H1 (cell line): ENCODE results near the gene SGCD. TPM values are rescaled to one million over a fixed set of nuclear protein-coding genes. Genes with fewer than 3 reads are reported as not detected.

ENCODE experiments used
- CTCF ChIA-PET: fragments of 300-600 bp; sonication (Branson Sonifier 250); formaldehyde crosslinking; loops from one replicate; lab custom pipeline; 2021; ENCODE audit not compliant: partially characterized antibody; lab: Charles Lee
- POLR2A ChIA-PET: fragments of 300-600 bp; sonication (Branson Sonifier 250); formaldehyde crosslinking; loops from one replicate; lab custom pipeline; 2021; ENCODE audit warnings: inconsistent platforms; ENCODE audit not compliant: partially characterized antibody; lab: Charles Lee
- DNase-seq, 2 experiments: peaks; one replicate each; pipeline versions ENCODE4 v3.0.0 to v3.0.0-alpha.2; 2010 to 2022; ENCODE audit warnings: low spot score in 2 of 2, low read depth in 1 of 2, mixed read lengths in 1 of 2
- FAIRE-seq: peaks from 2 replicates; lab custom pipeline; 2011; peaks lifted over from hg19 to GRCh38; lab: Jason Lieb, UNC
- H2AFZ ChIP-seq: 2 replicates; pipeline ENCODE4 v1.8.1; 2012; ENCODE audit warnings: low read length, inconsistent platforms
- H2AK5ac ChIP-seq: 2 replicates; pipeline ENCODE4 v1.6.1; 2013; ENCODE audit warnings: low read depth, low read length
- H2BK120ac ChIP-seq: replicated peaks from 2 replicates; pipeline ENCODE3; 2013; ENCODE audit warnings: low read depth, low read length, inconsistent platforms
- H2BK12ac ChIP-seq: 2 replicates; pipeline ENCODE4 v1.6.1; 2013; ENCODE audit warnings: low read depth, low read length
- H2BK15ac ChIP-seq: 2 replicates; pipeline ENCODE4 v1.6.1; 2013; ENCODE audit warnings: low read length
- H2BK20ac ChIP-seq: 2 replicates; pipeline ENCODE4 v1.6.1; 2013; ENCODE audit warnings: low read length
- H2BK5ac ChIP-seq: 2 replicates; pipeline ENCODE4 v1.6.1; 2013; ENCODE audit warnings: low read depth, low read length
- H3K14ac ChIP-seq: 2 replicates; pipeline ENCODE4 v1.6.1; 2013; ENCODE audit warnings: inconsistent platforms; ENCODE audit not compliant: insufficient read length
- H3K18ac ChIP-seq: 2 replicates; pipeline ENCODE4 v1.6.1; 2013; ENCODE audit warnings: low read length; ENCODE audit errors: extremely low read depth
- H3K23ac ChIP-seq: 2 replicates; pipeline ENCODE4 v1.6.1; 2013; ENCODE audit warnings: inconsistent platforms; ENCODE audit not compliant: insufficient read length
- H3K23me2 ChIP-seq: 2 replicates; pipeline ENCODE4 v1.6.1; 2013; ENCODE audit warnings: low read depth, low read length
- H3K27ac ChIP-seq: 2 replicates; pipeline ENCODE4 v1.6.1; 2011; ENCODE audit warnings: low read depth, low read length, inconsistent platforms
- H3K27me3 ChIP-seq, 4 experiments: replicated peaks in 1 of 4; 1 replicate in 1 of 4; 2 replicates in 3 of 4; pipeline versions ENCODE4 v1.6.1 to v1.8.1; 2011 to 2013; ENCODE audit warnings: low read length in 3 of 4, mild to moderate bottlenecking in 3 of 4, inconsistent platforms in 2 of 4, mixed read lengths in 2 of 4, moderate library complexity in 1 of 4; ENCODE audit not compliant: control insufficient read depth in 3 of 4, insufficient read depth in 3 of 4; ENCODE audit errors: extremely low read depth in 1 of 4
- H3K36me3 ChIP-seq, 4 experiments: 2 replicates each; pipeline versions ENCODE4 v1.6.1 to v1.8.1; 2011 to 2013; ENCODE audit warnings: mild to moderate bottlenecking in 4 of 4, low read length in 3 of 4, moderate library complexity in 2 of 4, control low read depth in 1 of 4, inconsistent platforms in 1 of 4; ENCODE audit not compliant: insufficient read depth in 4 of 4, control insufficient read depth in 2 of 4
- H3K4ac ChIP-seq: replicated peaks from 2 replicates; pipeline ENCODE3; 2013; ENCODE audit warnings: low read length, low read depth, mixed read lengths, inconsistent platforms; ENCODE audit not compliant: insufficient read length
- H3K4me1 ChIP-seq, 4 experiments: replicated peaks in 1 of 4; 1 replicate in 1 of 4; 2 replicates in 3 of 4; pipeline versions ENCODE4 v1.6.1 to v1.8.1; 2011 to 2013; ENCODE audit warnings: low read length in 3 of 4, inconsistent platforms in 2 of 4, mixed read lengths in 1 of 4; ENCODE audit not compliant: insufficient read depth in 4 of 4, control insufficient read depth in 3 of 4
- H3K4me2 ChIP-seq, 2 experiments: 2 replicates each; pipeline versions ENCODE4 v1.6.1 to v1.8.1; 2011 to 2013; ENCODE audit warnings: low read depth in 2 of 2, low read length in 2 of 2, control low read depth in 1 of 2, inconsistent platforms in 1 of 2, mild to moderate bottlenecking in 1 of 2; ENCODE audit not compliant: insufficient read depth in 1 of 2
- H3K4me3 ChIP-seq, 4 experiments: fragments of 200-600, 300-600 bp in 1 of 4; sonication (generic), shearing (Covaris generic), sonication (Bioruptor Twin) in 1 of 4; 2 replicates each; pipeline versions ENCODE4 v1.5.1 to v1.8.1; 2011 to 2016; ENCODE audit warnings: low read length in 4 of 4, low read depth in 3 of 4, control low read depth in 2 of 4, inconsistent platforms in 2 of 4, mild to moderate bottlenecking in 2 of 4, mixed read lengths in 1 of 4, moderate library complexity in 1 of 4; ENCODE audit not compliant: insufficient read depth in 2 of 4; ENCODE audit errors: extremely low read depth in 1 of 4
- H3K56ac ChIP-seq: replicated peaks from 2 replicates; pipeline ENCODE3; 2013; ENCODE audit warnings: low read depth, mild to moderate bottlenecking, mixed read lengths, low read length, inconsistent platforms; ENCODE audit not compliant: insufficient read length
- H3K79me1 ChIP-seq: 2 replicates; pipeline ENCODE4 v1.6.1; 2013; ENCODE audit warnings: low read depth, low read length, control low read depth
- H3K79me2 ChIP-seq, 2 experiments: 2 replicates each; pipeline versions ENCODE4 v1.6.1 to v1.8.1; 2012 to 2013; ENCODE audit warnings: low read length in 2 of 2, mild to moderate bottlenecking in 2 of 2, inconsistent platforms in 1 of 2; ENCODE audit not compliant: insufficient read depth in 2 of 2, control insufficient read depth in 1 of 2
- H3K9ac ChIP-seq, 4 experiments: replicated peaks in 1 of 4; 1 replicate in 1 of 4; 2 replicates in 3 of 4; pipeline versions ENCODE4 v1.6.1 to v1.8.1; 2011 to 2013; ENCODE audit warnings: low read depth in 3 of 4, low read length in 3 of 4, control low read depth in 2 of 4, mild to moderate bottlenecking in 2 of 4, moderate library complexity in 2 of 4, inconsistent platforms in 1 of 4; ENCODE audit errors: extremely low read depth in 1 of 4
- H3K9me3 ChIP-seq, 2 experiments: 2 replicates each; pipeline versions ENCODE4 v1.6.1 to v1.8.1; 2012 to 2013; ENCODE audit warnings: mild to moderate bottlenecking in 2 of 2, moderate library complexity in 2 of 2, control low read depth in 1 of 2, inconsistent platforms in 1 of 2, low read depth in 1 of 2, low read length in 1 of 2, mixed read lengths in 1 of 2; ENCODE audit not compliant: insufficient read depth in 2 of 2
- H4K20me1 ChIP-seq, 2 experiments: replicated peaks in 1 of 2; 2 replicates each; pipeline versions ENCODE3 to v1.8.1; 2011 to 2013; ENCODE audit warnings: inconsistent platforms in 2 of 2, low read length in 2 of 2, mild to moderate bottlenecking in 1 of 2; ENCODE audit not compliant: insufficient read depth in 2 of 2, control insufficient read depth in 1 of 2
- H4K5ac ChIP-seq: 2 replicates; pipeline ENCODE4 v1.6.1; 2013; ENCODE audit warnings: low read length, low read depth, mixed read lengths, inconsistent platforms; ENCODE audit not compliant: insufficient read length
- H4K8ac ChIP-seq: 2 replicates; pipeline ENCODE4 v1.8.0; 2013; ENCODE audit warnings: mild to moderate bottlenecking, moderate library complexity, low read length, inconsistent platforms; ENCODE audit not compliant: insufficient read depth; ENCODE audit errors: extremely low read depth
- H4K91ac ChIP-seq: replicated peaks from 2 replicates; pipeline ENCODE3; 2013; ENCODE audit warnings: low read length, mixed read lengths, inconsistent platforms; ENCODE audit not compliant: insufficient read length
- CEBPB ChIP-seq: IDR thresholded peaks from 2 replicates; pipeline ENCODE4 v1.6.1; 2012; ENCODE audit warnings: low read depth, low read length
- CTCF ChIP-seq, 3 experiments: IDR thresholded peaks; 1 replicate in 2 of 3; 2 replicates in 1 of 3; pipeline versions ENCODE4 v1.5.1 to v1.6.1; 2011; ENCODE audit warnings: low read length in 3 of 3, mild to moderate bottlenecking in 3 of 3, inconsistent platforms in 2 of 3, low read depth in 1 of 3, moderate library complexity in 1 of 3; ENCODE audit not compliant: insufficient read depth in 1 of 3; ENCODE audit errors: control extremely low read depth in 1 of 3
- E2F6 ChIP-seq: IDR thresholded peaks from 2 replicates; pipeline ENCODE4 v1.6.1; 2012; ENCODE audit warnings: inconsistent platforms
- EGR1 ChIP-seq: IDR thresholded peaks from 2 replicates; pipeline ENCODE4 v1.6.1; 2011; ENCODE audit warnings: low read depth, low read length, borderline replicate concordance
- EP300 ChIP-seq, 2 experiments: IDR thresholded peaks; 1 replicate in 1 of 2; 2 replicates in 1 of 2; pipeline ENCODE4 v1.6.1; 2011 to 2012; ENCODE audit warnings: low read depth in 2 of 2, low read length in 2 of 2, mild to moderate bottlenecking in 2 of 2, borderline replicate concordance in 1 of 2, inconsistent platforms in 1 of 2, moderate library complexity in 1 of 2
- EZH2 ChIP-seq: fragments of 200-600 bp; sonication (generic); IDR thresholded peaks from 2 replicates; pipeline ENCODE4 v1.7.1; 2012; ENCODE audit warnings: low read depth, mild to moderate bottlenecking, moderate library complexity, low read length, inconsistent platforms; ENCODE audit not compliant: severe bottlenecking
- GTF2F1 ChIP-seq: IDR thresholded peaks from 2 replicates; pipeline ENCODE4 v1.6.1; 2012; ENCODE audit warnings: low read depth, low read length, improper control_type of control experiment, borderline replicate concordance
- KDM5A ChIP-seq: fragments of 200-600 bp; IDR thresholded peaks from 2 replicates; pipeline ENCODE4 v1.7.1; 2012; ENCODE audit warnings: mild to moderate bottlenecking, low read length, inconsistent platforms, mixed read lengths
- NANOG ChIP-seq: IDR thresholded peaks from 2 replicates; pipeline ENCODE4 v1.6.1; 2011; ENCODE audit warnings: low read length, low read depth, mild to moderate bottlenecking, inconsistent platforms; ENCODE audit not compliant: insufficient read depth, poor library complexity, severe bottlenecking
- PHF8 ChIP-seq: fragments of 200-600 bp; sonication (generic); conservative IDR thresholded peaks from 2 replicates; pipeline ENCODE4 v1.7.1; 2012; ENCODE audit warnings: low read depth, mild to moderate bottlenecking, inconsistent platforms, low read length, moderate library complexity
- SRF ChIP-seq: IDR thresholded peaks from 2 replicates; pipeline ENCODE4 v1.6.1; 2011; ENCODE audit warnings: mild to moderate bottlenecking, low read depth, low read length, moderate library complexity
- WGBS, 2 experiments: shearing (Covaris generic) in 1 of 2; methylation state at CpG; one replicate each; pipeline versions ENCODE4 v1.1.6 to v1.1.7; 2013 to 2015; ENCODE audit warnings: low lambda C conversion rate in 2 of 2, mixed read lengths in 2 of 2, inconsistent platforms in 1 of 2, low coverage in 1 of 2, missing lambda C conversion rate in 1 of 2; ENCODE audit not compliant: insufficient replicate concordance in 2 of 2, insufficient coverage in 1 of 2, insufficient read length in 1 of 2; ENCODE audit errors: extremely low coverage in 1 of 2, missing lambda C conversion rate in 1 of 2; 5-methylcytosine and 5-hydroxymethylcytosine counted together
- polyA plus RNA-seq, 7 experiments: library from polyadenylated mRNA; depleted of rRNA in 3 of 7; stranded (reverse) in 5 of 7; unstranded in 2 of 7; fragments of >200 nt in 5 of 7; fragments of 200-250 nt in 2 of 7; gene quantifications; 1 replicate in 5 of 7; 2 replicates in 1 of 7; 4 replicates in 1 of 7; pipeline versions ENCODE4 v1.2.1 to v1.2.3, GENCODE V29; 2011 to 2013; ENCODE audit warnings: missing spikeins in 2 of 7, mixed read lengths in 2 of 7
- total RNA-seq: library from RNA; stranded (reverse); fragmentation: NEBNext Ultra II Directional; extraction: Animal tissue kit (Norgen Biotek cat#: 25700); gene quantifications from 2 replicates; pipeline ENCODE4 v1.2.1, GENCODE V29; 2021

Gene SGCD
- total and polyA plus RNA-seq, 2 of the 8 experiments (the other 6 are each of a cell fraction or from before 2014, with no cell fraction given): 0.04 to 0.08 TPM

GRCh38 chr5:156351423-156351822 lies 24.5 kb downstream of the SGCD start:
- H3K23me2 ChIP-seq: no peaks in the 10 kb centered on the region
- no peak overlapping the region for H2AFZ ChIP-seq
- no peak overlapping the region for H4K8ac ChIP-seq
- H3K14ac ChIP-seq: no peak overlapping the region
- no peak overlapping the region for H2AK5ac ChIP-seq
- H2BK120ac ChIP-seq: no peak overlapping the region
- WGBS, 2 experiments: 86% methylated on average over 4 of the region's 4 CpGs; no CpG with 5 or more reads in 1 of the 2 experiments
- H3K4me2 ChIP-seq: no peak overlapping the region
- no peak overlapping the region for H2BK5ac ChIP-seq
- no peak for FAIRE-seq
- H3K23ac ChIP-seq: no peak overlapping the region
- no peak overlapping the region for H4K91ac ChIP-seq
- H3K4me1 ChIP-seq: no peaks in the 10 kb centered on the region
- H3K9me3 ChIP-seq: no peaks in the 10 kb centered on the region
- POLR2A ChIA-PET: interaction anchor here (0.9 kb wide), 1 partner anchor 9 kb away, joined by 3 read pairs; no protein-coding TSS in a partner anchor
- no peak overlapping the region for H3K18ac ChIP-seq
- H3K56ac ChIP-seq: no peak overlapping the region
- no peak overlapping the region for H2BK15ac ChIP-seq
- no peaks in the 10 kb centered on the region for H3K36me3 ChIP-seq
- H3K4ac ChIP-seq: no peak overlapping the region
- H3K27ac ChIP-seq: no peak overlapping the region
- no peak overlapping the region for H3K4me3 ChIP-seq
- no peak for DNase-seq
- no peak overlapping the region for H4K5ac ChIP-seq
- no peaks in the 10 kb centered on the region for H4K20me1 ChIP-seq
- no peaks in the 10 kb centered on the region for H3K27me3 ChIP-seq
- no peak overlapping the region for H2BK12ac ChIP-seq
- no peak overlapping the region for H3K9ac ChIP-seq
- CTCF ChIA-PET: no interaction called here
- no peaks in the 10 kb centered on the region for H3K79me1 ChIP-seq
- no peaks in the 10 kb centered on the region for H3K79me2 ChIP-seq
- H2BK20ac ChIP-seq: no peak overlapping the region
- no peak for TF ChIP-seq EZH2
- TF ChIP-seq CEBPB: no peak
- no peak for TF ChIP-seq KDM5A
- TF ChIP-seq GTF2F1: no peak
- no peak for TF ChIP-seq CTCF (IDR thresholded peaks at IDR 0.05; ENCODE audit: control extremely low read depth in 1 of 3, insufficient read depth in 1 of 3, low read depth in 1 of 3, low read length in 3 of 3)
- no peak for TF ChIP-seq NANOG
- TF ChIP-seq EGR1: no peak
- TF ChIP-seq E2F6: no peak
- no peak for TF ChIP-seq EP300 (IDR thresholded peaks at IDR 0.05; ENCODE audit: borderline replicate concordance in 1 of 2, low read depth in 2 of 2, low read length in 2 of 2)
- TF ChIP-seq SRF: no peak
- no peak for TF ChIP-seq PHF8
